ENCODE data around the gene MVB12A.

DNA sequence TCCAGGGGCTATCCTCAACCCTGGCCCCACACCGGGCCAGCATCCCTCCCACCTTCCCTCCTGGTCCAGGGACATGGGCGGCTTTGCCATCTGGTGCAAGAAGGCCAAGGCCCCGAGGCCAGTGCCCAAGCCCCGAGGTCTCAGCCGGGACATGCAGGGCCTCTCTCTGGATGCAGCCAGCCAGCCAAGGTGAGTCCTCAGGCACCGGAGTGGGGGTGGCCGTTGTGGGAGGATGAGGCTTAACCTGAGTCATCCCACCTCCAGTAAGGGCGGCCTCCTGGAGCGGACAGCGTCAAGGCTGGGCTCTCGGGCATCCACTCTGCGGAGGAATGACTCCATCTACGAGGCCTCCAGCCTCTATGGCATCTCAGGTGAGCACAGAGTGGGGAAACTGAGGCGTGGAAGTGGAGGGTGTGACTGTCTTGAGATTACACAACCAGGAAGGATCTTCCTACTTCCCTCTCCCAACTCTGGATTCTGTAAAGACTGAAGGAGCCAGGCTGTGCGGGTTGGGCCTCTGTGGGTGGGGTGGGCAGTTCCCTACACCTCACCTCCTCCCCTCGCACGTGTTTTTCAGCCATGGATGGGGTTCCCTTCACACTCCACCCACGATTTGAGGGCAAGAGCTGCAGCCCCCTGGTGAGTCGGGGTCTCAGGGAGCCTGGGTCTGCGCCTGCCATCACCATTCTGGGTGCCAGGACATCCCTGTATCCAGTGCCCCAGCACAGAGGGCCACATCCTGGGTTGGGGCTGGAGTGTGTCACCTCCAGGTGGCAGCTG lies 3.8 kb downstream of the MVB12A start:
- TF ChIP-seq CTCF (IDR thresholded peaks at IDR 0.05) (no peak), POLR2A (IDR thresholded peaks at IDR 0.05; ENCODE audit: low read depth) (no peak), EP300 (IDR thresholded peaks at IDR 0.05) (no peak)

Data from esophagus muscularis mucosa (tissue), 4 donors.